Endothelial cell of umbilical vein (primary cell): Measurements from ENCODE around the gene MCM9. TPM values are rescaled to one million over a fixed set of nuclear protein-coding genes. Genes with fewer than 3 reads are reported as not detected.

ENCODE experiments used
- BruUV-seq: library from RNA; stranded (reverse); fragments of 400-500 nt; replicated peaks from 2 replicates; lab custom pipeline; 2021; lab: Mats Ljungman, UMichigan
- CTCF ChIA-PET: fragments of 300-600, 350-600 bp; sonication (Branson Sonifier 250); formaldehyde crosslinking; loops from one replicate; lab custom pipeline; 2021; ENCODE audit warnings: antibody characterized with exemption, inconsistent platforms; lab: Charles Lee
- POLR2A ChIA-PET: fragments of 300-600, 350-600 bp; sonication (Branson Sonifier 250); formaldehyde crosslinking; loops from one replicate; lab custom pipeline; 2021; ENCODE audit warnings: antibody characterized with exemption, inconsistent platforms; lab: Charles Lee
- DNase-seq: peaks from one replicate; pipeline ENCODE4 v3.0.0-alpha.2; 2011; ENCODE audit warnings: low read depth, low spot score
- FAIRE-seq: peaks from 2 replicates; lab custom pipeline; 2011; peaks lifted over from hg19 to GRCh38; lab: Jason Lieb, UNC
- H2AFZ ChIP-seq: 2 replicates; pipeline ENCODE4 v1.6.0; 2012; ENCODE audit warnings: low read depth, low read length, control low read depth, inconsistent platforms
- H3K27ac ChIP-seq: 2 replicates; pipeline ENCODE4 v1.5.1; 2011; ENCODE audit warnings: low read depth, mild to moderate bottlenecking, control low read depth, low read length, moderate library complexity; ENCODE audit not compliant: insufficient read depth
- H3K27me3 ChIP-seq, 2 experiments: 2 replicates each; pipeline versions ENCODE4 v1.6.0 to v1.6.1; 2011; ENCODE audit warnings: low read length in 2 of 2, mixed read lengths in 1 of 2; ENCODE audit not compliant: control insufficient read depth in 2 of 2, insufficient read depth in 2 of 2
- H3K36me3 ChIP-seq, 2 experiments: 2 replicates in 1 of 2; 3 replicates in 1 of 2; pipeline ENCODE4 v1.5.1; 2011; ENCODE audit warnings: low read length in 2 of 2, mild to moderate bottlenecking in 1 of 2, moderate library complexity in 1 of 2; ENCODE audit not compliant: control insufficient read depth in 2 of 2, insufficient read depth in 2 of 2; ENCODE audit errors: extremely low read depth in 1 of 2
- H3K4me1 ChIP-seq: 3 replicates; pipeline ENCODE4 v1.5.1; 2011; ENCODE audit warnings: mild to moderate bottlenecking, low read length; ENCODE audit not compliant: control insufficient read depth, insufficient read depth; ENCODE audit errors: extremely low read depth
- H3K4me2 ChIP-seq: 2 replicates; pipeline ENCODE4 v1.6.1; 2011; ENCODE audit warnings: low read length, control low read depth, mixed read lengths; ENCODE audit not compliant: insufficient read depth
- H3K4me3 ChIP-seq, 3 experiments: fragments of 200-600 bp in 1 of 3; sonication (generic), shearing (Covaris generic) in 1 of 3; replicated peaks in 1 of 3; 2 replicates each; pipeline ENCODE4 v1.5.1; 2011 to 2016; ENCODE audit warnings: control low read depth in 3 of 3, low read length in 3 of 3, mild to moderate bottlenecking in 2 of 3, inconsistent platforms in 1 of 3, low read depth in 1 of 3, moderate library complexity in 1 of 3; ENCODE audit not compliant: insufficient read depth in 1 of 3
- H3K79me2 ChIP-seq: 2 replicates; pipeline ENCODE4 v1.6.0; 2012; ENCODE audit warnings: low read length, inconsistent platforms; ENCODE audit not compliant: control insufficient read depth, insufficient read depth
- H3K9ac ChIP-seq: replicated peaks from 2 replicates; pipeline ENCODE3; 2011; ENCODE audit warnings: low read length, control low read depth; ENCODE audit not compliant: insufficient read depth; ENCODE audit errors: extremely low read depth
- H3K9me1 ChIP-seq: replicated peaks from 3 replicates; pipeline ENCODE4 v1.6.0; 2011; ENCODE audit warnings: mild to moderate bottlenecking, low read length; ENCODE audit not compliant: control insufficient read depth, insufficient read depth; ENCODE audit errors: extremely low read depth
- H3K9me3 ChIP-seq: replicated peaks from 2 replicates; pipeline ENCODE4 v1.5.1; 2012; ENCODE audit warnings: low read length, inconsistent platforms; ENCODE audit not compliant: control insufficient read depth, insufficient read depth
- H4K20me1 ChIP-seq: replicated peaks from 2 replicates; pipeline ENCODE3; 2011; ENCODE audit warnings: mild to moderate bottlenecking, low read length; ENCODE audit not compliant: control insufficient read depth, insufficient read depth; ENCODE audit errors: extremely low read depth
- CTCF ChIP-seq, 2 donors: IDR thresholded peaks; 1 replicate in 1 of 2; 2 replicates in 1 of 2; pipeline ENCODE4 v1.5.1; 2011; ENCODE audit warnings: low read length in 2 of 2, mild to moderate bottlenecking in 2 of 2, moderate library complexity in 2 of 2, control low read depth in 1 of 2, inconsistent platforms in 1 of 2, low read depth in 1 of 2; ENCODE audit not compliant: insufficient read depth in 1 of 2; ENCODE audit errors: extremely low read depth in 1 of 2
- POLR2A ChIP-seq: IDR thresholded peaks from 2 replicates; pipeline ENCODE4 v1.6.1; 2012; ENCODE audit warnings: low read depth, mild to moderate bottlenecking, control low read depth, low read length
- dilution Hi-C: fragments of 300-500 bp; cut with MboI; formaldehyde crosslinking; loops from one replicate; pipeline ENCODE4 v1.15.0; 2019; ENCODE audit warnings: low sequenced_read_pairs; ENCODE audit not compliant: extremely low pct_ligation_motif_present
- intact Hi-C: fragments of 100-400 bp; cut with micrococcal nuclease; formaldehyde crosslinking; loops from one replicate; pipeline ENCODE4 v1.10.0; 2022
- polyA plus RNA-seq, 4 experiments: library from polyadenylated mRNA; depleted of rRNA in 3 of 4; stranded (reverse) in 3 of 4; unstranded in 1 of 4; fragments of >200 nt; gene quantifications; 2 replicates each; pipeline versions ENCODE4 v1.2.1 to v1.2.3, GENCODE V29; 2011 to 2012; ENCODE audit warnings: missing spikeins in 1 of 4
- total RNA-seq: library from RNA; stranded (reverse); gene quantifications from 2 replicates; pipeline ENCODE4 v1.2.3, GENCODE V29; 2021
- TF ChIP-seq, protein P1 (sequence below): IDR thresholded peaks from 2 replicates; pipeline ENCODE4 v1.6.1; 2011; ENCODE audit not compliant: insufficient read depth, insufficient read length

The MCM9 gene
- total and polyA plus RNA-seq, 2 donors (not counting 3 experiments of a cell fraction or from before 2014, with no cell fraction given) = 2.0 to 14.1 TPM

DNA sequence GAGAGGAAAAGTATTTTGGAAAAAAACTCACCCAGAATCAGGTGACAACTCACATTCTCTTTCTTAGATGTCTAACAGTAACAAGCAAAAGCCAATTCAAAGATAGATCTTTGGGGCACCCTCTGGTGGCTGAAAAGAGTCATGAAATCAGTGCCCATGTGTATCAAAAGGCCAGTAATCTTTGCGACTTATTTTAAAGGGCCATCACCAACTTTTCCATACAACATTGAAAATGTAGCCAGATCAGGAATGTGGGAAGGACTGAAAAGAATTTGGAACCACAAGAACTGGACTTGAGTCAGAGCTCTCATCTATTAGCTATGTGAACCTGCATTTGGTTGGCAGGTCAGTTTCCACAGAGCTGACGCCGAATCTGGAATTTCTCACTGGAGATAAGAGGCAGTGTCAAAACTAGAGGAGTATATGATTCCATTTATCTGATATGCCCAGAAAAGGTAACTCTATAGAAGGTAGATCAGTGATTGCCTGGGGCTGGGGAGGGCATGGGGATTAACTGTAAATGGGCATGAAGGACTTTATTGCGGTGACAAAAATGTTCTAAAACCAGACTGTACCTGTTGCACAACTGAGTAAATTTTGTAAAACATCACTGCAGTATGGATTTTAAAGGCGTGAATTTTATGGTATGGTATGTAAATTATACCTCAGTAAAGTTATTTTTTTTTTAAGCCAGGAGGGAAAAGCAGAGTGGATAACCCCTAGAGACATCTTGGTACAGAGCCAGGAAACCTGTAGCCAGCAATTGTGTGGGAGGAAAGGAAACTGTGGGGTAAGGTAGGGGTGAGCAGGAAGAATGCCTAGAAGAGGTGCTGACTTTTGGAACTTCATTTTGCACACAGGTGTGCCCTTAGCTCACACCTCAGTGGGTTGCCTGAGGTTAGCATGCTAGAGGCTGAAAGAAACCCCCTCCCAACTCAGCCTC, 158.1 kb downstream of the MCM9 start:
- intact Hi-C loops = loop anchor here (1.0 to 5.0 kb wide), 7 partner anchors 68 to 936 kb away; partner anchors contain the start of gene CEP85L

More for the DNA sequence above, 158.1 kb downstream of the MCM9 start:
- Histone ChIP-seq H3K9me1 (no peaks in the 10 kb centered on the region), H3K4me3 (no peak overlapping the region), H3K27me3 (peaks cover 7% of the 10 kb centered on the region in 2 experiments), H3K4me1 (no peaks in the 10 kb centered on the region), H3K36me3 (no peaks in the 10 kb centered on the region), H2AFZ (no peak overlapping the region), H3K79me2 (no peaks in the 10 kb centered on the region), H3K9ac (no peak overlapping the region), H3K9me3 (no peaks in the 10 kb centered on the region), H3K27ac (no peak overlapping the region), H3K4me2 (no peak overlapping the region), H4K20me1 (no peaks in the 10 kb centered on the region)
- peak; percentile 58 to 59 for TF ChIP-seq CTCF (IDR thresholded peaks at IDR 0.05; ENCODE audit: extremely low read depth in 1 of 2, insufficient read depth in 1 of 2, low read depth in 1 of 2, low read length in 2 of 2)
- TF ChIP-seq, protein P1, sequence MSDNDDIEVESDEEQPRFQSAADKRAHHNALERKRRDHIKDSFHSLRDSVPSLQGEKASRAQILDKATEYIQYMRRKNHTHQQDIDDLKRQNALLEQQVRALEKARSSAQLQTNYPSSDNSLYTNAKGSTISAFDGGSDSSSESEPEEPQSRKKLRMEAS = no peak
- no peak for TF ChIP-seq POLR2A
- DNase-seq (peak; percentile 84), FAIRE-seq (peak; percentile 88)
- ChIA-PET POLR2A (no interaction called here), CTCF (interaction anchor here (0.6 to 3.8 kb wide), 7 partner anchors 45 to 936 kb away, joined by 3 to 39 read pairs (median 3); no protein-coding TSS in a partner anchor)
- no TSS peak for BruUV-seq
- dilution Hi-C loops = no loop called here
